Jurkat, Clone E6-1 (cell line): ENCODE data around the gene TTLL10.

ENCODE experiments used
- DNase-seq: peaks from one replicate; pipeline ENCODE4 v3.0.0-alpha.2; 2011; ENCODE audit warnings: low read depth, low spot score
- H3K4me3 ChIP-seq: 2 replicates; pipeline ENCODE4 v1.5.1; 2011; ENCODE audit warnings: mild to moderate bottlenecking, low read length, control low read depth, moderate library complexity

TTLL10 gene

GRCh38 chr1:1213345-1214265, 39.9 kb downstream of the TTLL10 start, which contains the start of gene TNFRSF4:
TSS of gene TNFRSF4 (minus strand) at chr1:1214153. CDS start at chr1:1214127, 26 bp downstream.
- peak within 1 kb of the TSS; percentile 25 for H3K4me3 ChIP-seq
- peak; percentile 58 for DNase-seq

DNA sequence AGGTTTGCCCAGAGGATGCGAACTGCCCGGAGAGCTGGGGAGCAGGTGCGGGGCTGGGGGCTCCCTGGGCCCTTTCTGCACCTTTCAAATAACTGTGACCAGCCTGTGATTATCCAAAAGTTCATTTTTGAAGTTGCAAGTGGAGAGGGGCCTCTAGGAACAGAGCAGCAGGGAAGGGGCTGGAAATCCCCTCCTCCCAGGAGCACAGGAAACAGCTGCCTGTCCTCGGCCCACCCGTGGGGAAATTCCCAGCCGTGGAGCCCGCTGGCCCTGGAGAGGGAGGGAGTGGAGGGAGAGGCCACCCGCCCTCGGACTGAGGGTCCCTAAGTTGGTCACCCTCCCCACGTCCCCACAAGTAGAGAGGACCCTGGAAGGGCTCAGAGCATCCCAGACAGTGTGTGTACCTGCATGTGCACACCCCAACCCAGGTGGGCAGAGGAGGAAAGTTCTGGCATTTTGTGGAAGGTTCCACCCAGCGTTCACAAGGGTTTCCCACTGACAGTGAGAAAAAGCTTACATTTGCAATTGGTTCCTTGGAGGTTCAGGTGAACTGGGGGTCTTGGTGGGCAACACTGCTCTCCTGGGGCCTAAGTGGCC, 41.5 kb downstream of the TTLL10 start:
- H3K4me3 ChIP-seq = no peak overlapping the region
- DNase-seq = no peak

GRCh38 chr1:1215881-1216605, 42.4 kb downstream of the TTLL10 start:
- H3K4me3 ChIP-seq = no peak overlapping the region
- no peak for DNase-seq

DNA sequence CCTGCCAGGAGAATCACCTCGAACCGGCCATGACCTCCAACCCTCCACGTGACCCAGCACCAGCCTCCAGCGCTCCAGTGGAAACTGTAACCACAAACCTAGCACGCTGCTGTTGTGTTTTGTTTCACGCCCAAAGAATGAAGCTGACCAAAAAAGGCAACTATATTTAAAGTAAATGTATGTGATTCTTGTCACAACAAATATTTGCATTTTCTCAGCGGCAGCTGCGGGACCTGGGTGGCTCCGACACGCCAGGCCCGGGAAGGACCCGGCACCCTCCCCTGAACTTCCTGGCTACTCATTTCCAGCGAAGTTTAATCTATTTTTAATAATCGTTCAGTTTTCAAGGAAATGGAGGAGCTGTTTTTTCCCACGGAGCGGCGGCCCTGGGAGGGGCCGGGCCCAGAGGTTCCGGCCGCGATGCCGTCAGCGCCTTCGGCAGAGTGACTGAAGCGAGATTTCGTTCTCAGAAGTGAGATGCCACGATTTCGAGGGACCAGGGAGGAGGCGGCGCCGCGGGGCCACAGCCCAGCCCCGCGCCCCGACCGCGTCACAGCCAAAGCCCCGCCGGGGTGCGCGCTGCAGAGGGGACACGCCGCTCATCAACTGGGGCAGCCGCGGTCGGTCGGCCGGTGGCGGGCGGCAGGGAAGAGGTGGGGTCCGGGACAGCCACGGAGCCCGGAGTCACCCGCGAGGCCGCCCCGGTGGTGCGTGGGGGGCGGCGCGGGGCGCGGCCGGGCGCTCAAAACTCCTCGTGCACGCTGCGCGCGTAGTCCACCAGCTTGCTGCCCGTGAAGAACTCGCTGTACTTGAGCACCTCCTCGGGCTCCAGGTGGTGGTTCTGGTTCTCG, 43.3 kb downstream of the TTLL10 start:
- H3K4me3 ChIP-seq = no peak overlapping the region
- no peak for DNase-seq

- H3K4me3 ChIP-seq = no peak overlapping the region
- no peak for DNase-seq
Measured at GRCh38 chr1:1217621-1218523, 44.2 kb downstream of the TTLL10 start.

DNA sequence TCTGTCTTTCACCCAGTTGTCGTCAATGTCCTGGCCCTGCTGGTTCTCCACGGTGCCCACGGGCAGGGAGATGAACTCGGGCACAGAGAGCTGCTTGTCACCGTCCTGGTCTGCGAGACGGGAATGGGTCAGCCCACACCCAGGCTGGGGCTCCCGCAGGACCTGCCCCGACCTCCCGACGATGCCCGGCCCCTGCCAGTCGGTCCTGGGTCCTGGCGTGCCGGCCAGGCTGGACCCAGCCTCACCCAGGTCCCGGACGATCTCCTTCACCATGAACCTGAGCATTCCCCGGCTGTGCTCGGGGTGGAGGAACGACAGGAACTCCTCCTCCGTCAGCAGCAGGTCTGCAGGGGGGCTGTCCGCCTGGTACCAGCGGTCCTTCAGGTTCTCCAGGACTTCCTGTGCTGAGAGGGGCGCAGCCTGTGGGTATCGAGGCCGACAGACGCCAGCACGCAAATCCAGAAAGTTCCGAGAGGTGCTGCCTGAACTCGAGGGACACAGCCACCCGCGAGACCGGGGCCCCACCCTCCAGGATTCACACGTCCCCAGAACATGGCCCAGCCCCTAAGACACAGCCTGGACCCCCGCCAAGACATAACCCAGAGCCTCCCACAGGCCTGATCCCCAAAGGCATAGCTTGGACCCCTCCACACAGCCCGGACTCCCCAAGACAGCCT, 45.0 kb downstream of the TTLL10 start:
- H3K4me3 ChIP-seq = no peak overlapping the region
- no peak for DNase-seq

DNA sequence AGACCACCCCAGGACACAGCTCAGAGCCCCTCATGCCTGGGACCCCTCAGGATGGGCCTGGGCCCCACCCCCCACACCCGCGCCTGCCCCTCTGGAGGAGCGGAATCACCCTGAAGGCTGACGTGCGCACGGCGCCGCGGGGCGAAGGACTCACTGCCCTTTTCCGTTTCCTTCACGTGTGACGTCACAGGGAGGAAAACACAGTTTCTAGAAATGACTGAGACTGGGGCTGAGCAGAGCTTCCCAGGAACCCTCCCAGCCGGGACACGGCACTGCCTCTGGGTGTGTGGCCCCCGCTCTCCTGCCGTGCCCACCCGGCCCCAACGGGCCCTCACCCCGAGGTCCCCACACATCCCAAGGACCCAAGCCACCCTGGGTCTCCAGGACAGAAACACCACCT, 45.7 kb downstream of the TTLL10 start:
- DNase-seq = no peak
- H3K4me3 ChIP-seq = no peak overlapping the region

DNA sequence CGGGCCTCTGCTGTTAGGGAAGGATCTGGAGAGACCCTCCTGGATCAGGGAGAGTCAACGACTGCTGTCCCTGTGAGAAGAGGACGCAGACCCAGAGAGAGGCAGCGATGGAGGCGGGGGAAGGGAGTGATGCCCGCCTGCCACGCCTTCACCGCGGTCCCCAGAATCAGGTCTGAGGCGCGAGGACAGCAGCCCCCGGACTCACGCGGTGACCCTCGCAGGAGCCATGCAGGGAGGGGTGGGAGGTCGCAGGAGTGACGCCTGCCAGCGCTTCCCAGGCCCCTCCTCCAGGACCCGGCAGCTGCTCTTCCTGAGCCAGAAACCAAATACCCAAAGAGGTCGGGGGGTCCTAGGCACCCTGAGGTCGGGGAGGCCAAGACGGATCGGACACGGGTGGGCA, 46.5 kb downstream of the TTLL10 start:
- DNase-seq = no peak
- no peak overlapping the region for H3K4me3 ChIP-seq

DNA sequence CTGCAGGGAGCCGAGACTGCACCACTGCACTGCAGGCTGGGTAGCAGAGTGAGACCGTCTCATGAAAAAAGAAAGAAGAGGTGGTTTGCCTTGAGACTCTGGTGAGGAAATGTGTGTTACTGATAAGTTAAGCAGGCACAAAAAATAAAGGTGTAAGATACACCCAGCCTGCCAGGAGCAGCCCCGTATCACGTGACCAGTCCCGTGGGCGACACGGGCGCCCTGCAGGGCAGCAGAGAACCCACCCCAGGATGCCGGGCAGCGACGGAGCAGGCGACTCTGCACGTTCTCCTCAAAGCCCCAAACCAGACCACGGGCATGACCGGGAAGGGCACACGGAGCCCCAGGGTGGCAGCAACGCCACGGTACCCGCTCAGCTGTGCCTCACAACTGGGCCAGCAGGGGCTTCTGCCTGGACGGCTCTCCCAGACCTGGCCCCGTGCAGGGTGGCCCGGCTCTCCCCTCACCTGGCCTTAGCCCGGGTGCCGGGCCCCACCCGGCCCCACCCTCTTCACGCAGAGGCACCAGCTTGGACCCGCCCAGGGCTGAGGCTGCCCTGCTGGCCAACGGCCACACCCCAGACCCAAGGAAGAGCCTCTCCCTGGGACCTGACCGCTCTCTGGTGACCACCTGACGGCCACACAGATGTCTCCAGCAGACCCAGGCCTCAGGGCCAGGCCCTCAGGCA, 48.4 kb downstream of the TTLL10 start:
- no peak for DNase-seq
- H3K4me3 ChIP-seq = no peak overlapping the region

DNA sequence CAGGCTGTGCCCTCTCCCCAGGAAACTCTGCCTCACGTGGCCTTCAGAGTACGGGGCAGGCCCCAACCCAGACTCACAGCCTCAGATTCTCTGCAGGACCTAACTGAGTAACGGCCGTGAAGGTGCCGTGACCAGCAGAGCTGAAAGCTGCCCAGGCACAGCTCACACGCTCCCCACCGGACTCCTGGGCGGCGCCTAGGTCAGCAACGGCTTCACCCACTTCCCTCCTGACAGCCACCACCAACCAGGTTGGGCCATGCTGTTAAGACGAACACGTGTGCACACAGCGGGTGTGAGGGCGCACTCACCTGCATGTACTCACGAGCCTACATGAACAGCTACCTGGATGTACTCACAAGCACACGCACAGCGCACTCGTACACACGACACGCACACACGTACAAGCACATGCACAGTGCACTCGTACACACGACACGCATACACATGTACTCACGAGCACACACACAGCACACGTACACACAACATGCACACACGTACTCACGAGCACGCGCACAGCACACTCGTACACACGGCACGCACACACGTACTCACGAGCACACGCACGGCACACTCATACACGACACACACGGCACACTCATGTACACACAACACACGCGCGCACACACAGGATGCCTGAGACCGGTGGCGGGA, 49.0 kb downstream of the TTLL10 start:
- H3K4me3 ChIP-seq = no peak overlapping the region
- no peak for DNase-seq

DNA sequence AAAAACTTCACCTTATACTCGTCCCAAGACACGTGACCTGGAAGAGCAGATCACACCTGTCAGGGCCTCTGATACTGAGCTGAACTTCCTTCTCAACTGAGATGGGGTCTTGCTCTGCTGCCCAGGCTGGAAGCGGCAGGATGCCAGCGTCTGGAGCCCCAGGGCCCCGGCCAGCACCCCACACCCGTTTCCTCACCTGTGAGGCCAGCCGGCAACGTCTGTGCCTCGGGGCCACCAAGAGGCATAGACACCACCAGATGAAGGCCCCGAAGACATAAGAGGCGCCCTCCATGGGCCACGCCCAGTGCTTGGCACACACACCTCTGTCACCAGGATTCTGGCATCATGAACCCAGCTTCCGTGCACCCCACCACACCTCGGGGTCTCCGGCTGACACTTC, 49.6 kb downstream of the TTLL10 start:
- no peak for DNase-seq
- no peak overlapping the region for H3K4me3 ChIP-seq

DNA sequence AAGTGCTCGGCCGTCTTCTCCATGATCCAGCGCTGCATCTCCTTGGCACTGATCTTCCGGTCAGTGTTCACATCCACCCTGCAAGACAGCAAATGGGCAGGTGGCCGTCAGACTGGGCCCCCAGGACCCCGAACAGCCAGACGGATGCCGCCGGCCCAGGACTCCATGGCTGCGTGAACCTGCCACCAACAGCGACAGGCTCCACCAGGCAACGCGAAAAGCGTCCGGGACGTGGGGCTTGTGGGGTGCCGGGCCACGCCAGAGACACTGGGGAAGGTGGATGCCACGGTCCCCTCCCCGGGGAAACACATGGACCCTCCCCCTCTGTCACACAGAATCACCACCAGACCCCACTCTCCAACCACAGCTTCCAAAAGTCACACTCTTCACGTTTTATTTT, 50.2 kb downstream of the TTLL10 start:
- H3K4me3 ChIP-seq = no peak overlapping the region
- no peak for DNase-seq

GRCh38 chr1:1225238-1225845, 51.7 kb downstream of the TTLL10 start:
- no peak for DNase-seq
- no peak overlapping the region for H3K4me3 ChIP-seq

- no peak for DNase-seq
- no peak overlapping the region for H3K4me3 ChIP-seq
Measured at GRCh38 chr1:1225913-1226312, 52.2 kb downstream of the TTLL10 start.

- H3K4me3 ChIP-seq = no peak overlapping the region
- no peak for DNase-seq
Measured at GRCh38 chr1:1226566-1227362, 53.1 kb downstream of the TTLL10 start.
